ENCODE data around the gene BBC3. TPM values are rescaled to one million over a fixed set of nuclear protein-coding genes. Genes with fewer than 3 reads are reported as not detected.

The BBC3 gene
- total RNA-seq, 1 donor from 2014 or later: 11.2 TPM

GRCh38 chr19:47195434-47195833 lies 35.6 kb downstream of the BBC3 start:
- no peak for DNase-seq (ENCODE audit: low spot score)

DNA sequence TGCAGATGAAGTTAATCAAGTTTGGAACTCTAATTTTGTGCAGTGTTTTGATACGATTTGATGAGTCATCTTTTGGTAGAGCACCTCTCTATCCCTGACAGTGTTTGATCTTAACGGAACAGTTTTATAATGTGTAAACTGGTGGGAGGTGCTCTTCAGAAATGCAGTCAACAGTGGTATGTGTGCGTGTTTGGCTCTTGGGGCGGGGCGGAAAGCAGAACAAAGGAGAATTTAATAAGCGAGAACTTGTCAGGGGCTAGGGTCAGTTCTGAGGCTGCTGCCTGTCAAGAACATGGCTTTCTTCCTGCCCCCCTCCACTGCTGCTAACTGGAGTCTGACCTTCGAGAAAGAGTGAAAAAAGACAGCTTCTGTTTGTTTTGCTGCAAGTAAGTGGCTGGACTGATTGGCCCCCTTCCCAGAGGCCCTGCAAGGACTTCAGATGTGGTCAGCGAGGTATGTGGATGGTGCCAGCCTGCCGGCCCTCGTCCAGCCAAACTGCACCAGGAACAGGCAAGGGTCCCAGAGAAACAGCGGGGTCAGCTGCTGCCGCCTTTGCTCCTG lies 40.8 kb downstream of the BBC3 start:
- DNase-seq (ENCODE audit: low spot score): peak; percentile 46

DNA sequence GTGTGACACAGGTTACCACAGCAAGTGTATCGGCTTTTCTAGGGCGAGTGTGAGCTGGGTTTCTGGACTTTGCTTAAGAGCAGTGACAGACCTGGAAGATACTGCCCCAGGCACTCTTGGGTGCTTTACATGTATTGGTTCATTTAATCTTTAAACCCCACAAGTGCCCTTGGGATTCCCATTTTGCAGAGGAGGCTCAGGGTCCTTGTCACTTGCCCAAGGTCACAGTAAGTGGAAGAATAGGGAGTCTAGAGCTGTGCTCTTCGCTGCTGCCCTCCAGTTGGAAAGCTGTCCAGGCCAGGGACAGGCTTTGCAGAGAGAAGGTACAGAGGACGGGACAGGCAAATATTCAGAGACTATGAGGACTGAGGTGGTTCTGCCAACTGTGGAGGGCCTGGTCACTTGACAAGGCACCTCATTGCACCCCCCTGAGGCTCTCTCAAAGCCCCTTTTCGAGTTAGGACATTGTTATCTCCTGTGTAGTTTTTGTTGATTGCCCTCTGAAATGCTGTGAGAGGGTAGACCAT lies 42.4 kb downstream of the BBC3 start:
- DNase-seq (ENCODE audit: low spot score): no peak

GRCh38 chr19:47187797-47188196 lies 43.2 kb downstream of the BBC3 start:
- no peak for DNase-seq (ENCODE audit: low spot score)

DNA sequence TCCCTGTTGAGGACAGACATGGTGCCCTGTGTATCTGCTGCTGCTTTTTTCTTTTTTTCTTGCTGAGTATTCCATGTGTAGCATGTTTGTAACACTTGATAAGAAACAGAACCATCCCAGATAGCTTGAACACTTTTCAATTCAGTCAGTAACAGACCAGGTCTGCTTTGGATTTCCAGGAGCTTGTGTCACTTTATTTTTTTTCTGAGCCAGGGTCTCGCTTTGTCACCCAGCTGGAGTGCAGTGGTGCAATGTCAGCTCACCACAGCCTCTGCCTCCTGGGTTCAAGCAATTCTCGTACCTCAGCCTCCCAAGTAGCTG lies 43.7 kb downstream of the BBC3 start:
- DNase-seq (ENCODE audit: low spot score): no peak

- no peak for DNase-seq (ENCODE audit: low spot score)
Observed at GRCh38 chr19:47186446-47187334, 44.3 kb downstream of the BBC3 start.

DNA sequence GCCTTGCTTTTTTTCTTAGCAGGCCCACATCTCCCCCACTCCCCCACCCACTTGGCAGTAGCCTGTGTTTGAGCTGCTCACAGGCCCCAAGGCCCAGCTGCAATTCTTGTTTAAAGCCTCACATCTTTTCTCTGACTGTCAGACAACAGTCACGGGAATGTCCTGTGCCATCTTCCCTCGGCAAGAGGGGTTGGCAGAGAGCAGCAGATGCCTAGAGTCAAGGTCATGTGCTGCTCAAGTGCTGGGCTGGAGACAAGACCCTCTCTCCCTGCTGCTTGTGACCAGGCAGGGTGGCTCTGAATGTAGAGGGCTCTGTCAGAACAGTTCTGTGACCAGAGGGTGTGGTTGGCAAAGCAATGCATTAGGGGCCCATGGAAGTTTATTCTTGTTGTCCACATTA lies 47.4 kb downstream of the BBC3 start:
- no peak for DNase-seq (ENCODE audit: low spot score)

DNA sequence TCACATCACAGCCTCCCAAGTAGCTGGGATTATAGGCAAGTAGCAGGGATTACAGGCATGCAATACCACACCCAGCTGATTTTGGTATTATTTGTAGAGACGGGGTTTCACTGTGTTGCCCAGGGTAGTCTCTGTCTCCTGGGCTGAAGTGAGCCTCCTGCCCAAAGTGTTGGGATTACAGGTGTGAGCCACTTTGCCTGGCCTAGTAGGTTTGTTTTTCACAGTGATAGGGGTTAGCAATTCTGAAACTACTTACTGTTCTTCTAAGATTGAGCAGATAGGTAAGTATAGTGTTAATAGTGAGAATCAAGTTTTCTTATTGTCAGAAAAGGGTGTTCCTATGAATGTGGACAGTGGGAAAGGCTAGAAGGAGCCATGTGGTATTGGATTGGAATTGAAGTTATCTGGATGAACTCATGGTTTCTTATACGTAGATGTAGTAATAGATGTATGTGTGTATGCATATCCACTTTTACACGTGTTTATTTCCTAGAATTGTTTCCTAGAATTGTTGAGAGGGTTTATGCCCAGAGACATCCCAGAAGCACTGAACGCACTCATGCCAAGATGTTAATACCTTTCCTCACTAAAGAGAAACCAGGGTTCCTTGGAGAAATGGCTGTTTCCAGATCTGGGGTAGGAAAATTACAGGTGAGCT lies 51.2 kb downstream of the BBC3 start:
- DNase-seq (ENCODE audit: low spot score): no peak

- no peak for DNase-seq (ENCODE audit: low spot score)
Observed at GRCh38 chr19:47176627-47177090, 54.3 kb downstream of the BBC3 start.

DNA sequence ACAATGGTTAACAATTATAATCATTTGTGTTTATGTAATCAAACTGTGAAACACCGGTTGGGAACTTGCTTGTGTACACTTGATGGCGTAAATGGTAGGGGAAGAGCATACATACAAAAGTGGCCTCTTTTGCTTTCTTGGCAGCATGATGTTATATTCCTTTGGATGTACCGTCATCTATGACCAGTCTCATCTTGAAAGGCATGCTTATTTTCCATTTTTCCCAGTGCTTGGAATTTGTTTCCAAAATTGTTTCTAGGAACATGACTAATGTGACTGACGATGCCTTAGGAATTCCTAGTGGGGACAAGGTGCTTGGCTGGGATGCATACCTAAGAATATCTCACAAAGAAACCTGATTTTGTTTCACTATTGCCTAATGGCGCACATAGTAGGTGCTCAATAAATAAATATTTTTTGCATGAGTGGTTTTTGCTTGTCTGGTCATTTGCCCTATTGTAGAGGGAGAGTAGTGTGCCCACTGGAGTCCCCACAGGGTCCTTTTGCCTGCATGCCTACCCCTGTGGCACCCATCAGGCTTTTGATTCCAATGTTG lies 54.9 kb downstream of the BBC3 start:
- no peak for DNase-seq (ENCODE audit: low spot score)

GRCh38 chr19:47172666-47173455 lies 58.1 kb downstream of the BBC3 start:
- no peak for DNase-seq (ENCODE audit: low spot score)

Other genes with a start within 250 kb of the BBC3 start
- 0.40 TPM for gene NPAS1, start 211.4 kb downstream of the BBC3 start, total RNA-seq
- gene TMEM160, start 182.6 kb downstream of the BBC3 start, total RNA-seq: 40.4 TPM
- 45.1 TPM for gene ZC3H4, start 117.4 kb downstream of the BBC3 start, total RNA-seq
- gene SAE1, start 100.4 kb downstream of the BBC3 start, total RNA-seq: 57.4 TPM
- gene CCDC9, start 25.3 kb upstream of the BBC3 start, total RNA-seq: 32.5 TPM
- 33.5 TPM for gene INAFM1, start 43.7 kb upstream of the BBC3 start, total RNA-seq
- 18.7 TPM for gene C5AR1, start 78.7 kb upstream of the BBC3 start, total RNA-seq
- gene C5AR2, start 101.0 kb upstream of the BBC3 start, total RNA-seq: 1.6 TPM
- 19.1 TPM for gene DHX34, start 118.1 kb upstream of the BBC3 start, total RNA-seq
- gene MEIS3, start 188.3 kb upstream of the BBC3 start, total RNA-seq: 5.7 TPM
- gene SLC8A2, start 240.7 kb upstream of the BBC3 start, total RNA-seq: 5.1 TPM

Data from mucosa of gallbladder (tissue), 1 donor.